Tibial artery (tissue), 4 donors: ENCODE data around the gene DNAJC6.

Source experiments
- DNase-seq, 2 donors: peaks; one replicate each; pipeline ENCODE4 v3.0.0-alpha.2; 2019
- H3K27ac ChIP-seq, 2 donors: fragments of 200-600 bp; sonication (generic) in 1 of 2; 1 replicate in 1 of 2; 2 replicates in 1 of 2; pipeline ENCODE4 v1.5.1; 2018 to 2019; ENCODE audit warnings: mild to moderate bottlenecking in 1 of 2
- H3K27me3 ChIP-seq, 2 donors: fragments of 200-600 bp; sonication (generic) in 1 of 2; one replicate each; pipeline versions ENCODE4 v1.5.1 to v1.6.0; 2016 to 2019
- H3K36me3 ChIP-seq, 3 donors: fragments of 200-600 bp; sonication (generic) in 2 of 3; one replicate each; pipeline ENCODE4 v1.5.1; 2016 to 2019; ENCODE audit warnings: mild to moderate bottlenecking in 2 of 3
- H3K4me1 ChIP-seq, 4 donors: fragments of 200-600 bp; sonication (generic) in 2 of 4; 1 replicate in 3 of 4; 2 replicates in 1 of 4; pipeline ENCODE4 v1.5.1; 2016 to 2019
- H3K4me3 ChIP-seq, 2 donors: fragments of 200-600 bp; sonication (generic) in 1 of 2; 1 replicate in 1 of 2; 2 replicates in 1 of 2; pipeline ENCODE4 v1.5.1; 2018 to 2019; ENCODE audit warnings: mild to moderate bottlenecking in 2 of 2
- H3K9me3 ChIP-seq, 3 donors: fragments of 200-600 bp; sonication (generic) in 1 of 3; one replicate each; pipeline ENCODE4 v1.5.1; 2016 to 2019
- CTCF ChIP-seq, 2 experiments: fragments of 200-600 bp in 1 of 2; fragments of 450-650 bp in 1 of 2; IDR thresholded peaks; one replicate each; pipeline ENCODE4 v1.5.1; 2017 to 2019; ENCODE audit warnings: antibody characterized with exemption in 2 of 2, mild to moderate bottlenecking in 1 of 2, moderate library complexity in 1 of 2
- intact Hi-C: fragments of 100-400 bp; cut with DNase I; formaldehyde crosslinking; loops from one replicate; pipeline ENCODE4 v1.15.0; 2023; ENCODE audit warnings: low total_unique reads

DNAJC6 gene

GRCh38 chr1:65269612-65270011 lies 39.7 kb upstream of the DNAJC6 start:
- Histone ChIP-seq H3K4me1 (peaks cover 0 to 18% (median 0%) of the 10 kb centered on the region in 4 donors), H3K27ac (no peak overlapping the region), H3K36me3 (no peaks in the 10 kb centered on the region), H3K4me3 (no peak overlapping the region), H3K9me3 (no peaks in the 10 kb centered on the region), H3K27me3 (no peaks in the 10 kb centered on the region)
- no peak for TF ChIP-seq CTCF (IDR thresholded peaks at IDR 0.05)
- DNase-seq = no peak
- intact Hi-C loops = loop anchor here (10.0 kb wide), 1 partner anchor 155 kb away; the partner anchor contains the start of genes LEPR and LEPROT

GRCh38 chr1:65276197-65276939 lies 33.0 kb upstream of the DNAJC6 start:
- no peak for TF ChIP-seq CTCF (IDR thresholded peaks at IDR 0.05)
- no peaks in the 10 kb centered on the region for H3K27me3 ChIP-seq
- no peak overlapping the region for H3K27ac ChIP-seq
- no peaks in the 10 kb centered on the region for H3K9me3 ChIP-seq
- H3K36me3 ChIP-seq = no peaks in the 10 kb centered on the region
- no peak for DNase-seq
- H3K4me1 ChIP-seq = peaks cover 0 to 11% (median 6%) of the 10 kb centered on the region in 4 donors
- intact Hi-C loops = no loop called here
- H3K4me3 ChIP-seq = no peak overlapping the region

- intact Hi-C loops = no loop called here
- Histone ChIP-seq H3K4me1 (peaks cover 0 to 11% (median 6%) of the 10 kb centered on the region in 4 donors), H3K9me3 (no peaks in the 10 kb centered on the region), H3K27me3 (no peaks in the 10 kb centered on the region), H3K4me3 (no peak overlapping the region), H3K27ac (no peak overlapping the region), H3K36me3 (no peaks in the 10 kb centered on the region)
- DNase-seq = no peak
- TF ChIP-seq CTCF (IDR thresholded peaks at IDR 0.05) = no peak
Observed at GRCh38 chr1:65277605-65278347, 31.6 kb upstream of the DNAJC6 start.

GRCh38 chr1:65278376-65279069 lies 30.8 kb upstream of the DNAJC6 start:
- intact Hi-C loops = no loop called here
- TF ChIP-seq CTCF (IDR thresholded peaks at IDR 0.05) = no peak
- no peak for DNase-seq
- Histone ChIP-seq H3K4me1 (peaks cover 0 to 11% (median 6%) of the 10 kb centered on the region in 4 donors), H3K4me3 (no peak overlapping the region), H3K36me3 (no peaks in the 10 kb centered on the region), H3K27me3 (no peaks in the 10 kb centered on the region), H3K27ac (no peak overlapping the region), H3K9me3 (no peaks in the 10 kb centered on the region)

GRCh38 chr1:65279070-65279779 lies 30.1 kb upstream of the DNAJC6 start:
- no peaks in the 10 kb centered on the region for H3K36me3 ChIP-seq
- no peaks in the 10 kb centered on the region for H3K27me3 ChIP-seq
- no peak overlapping the region for H3K4me3 ChIP-seq
- no peak overlapping the region for H3K27ac ChIP-seq
- peaks cover 0 to 11% (median 6%) of the 10 kb centered on the region in 4 donors for H3K4me1 ChIP-seq
- TF ChIP-seq CTCF (IDR thresholded peaks at IDR 0.05) = no peak
- H3K9me3 ChIP-seq = no peaks in the 10 kb centered on the region
- intact Hi-C loops = no loop called here
- no peak for DNase-seq
